ENCODE results near the gene PDE2A.

DNA sequence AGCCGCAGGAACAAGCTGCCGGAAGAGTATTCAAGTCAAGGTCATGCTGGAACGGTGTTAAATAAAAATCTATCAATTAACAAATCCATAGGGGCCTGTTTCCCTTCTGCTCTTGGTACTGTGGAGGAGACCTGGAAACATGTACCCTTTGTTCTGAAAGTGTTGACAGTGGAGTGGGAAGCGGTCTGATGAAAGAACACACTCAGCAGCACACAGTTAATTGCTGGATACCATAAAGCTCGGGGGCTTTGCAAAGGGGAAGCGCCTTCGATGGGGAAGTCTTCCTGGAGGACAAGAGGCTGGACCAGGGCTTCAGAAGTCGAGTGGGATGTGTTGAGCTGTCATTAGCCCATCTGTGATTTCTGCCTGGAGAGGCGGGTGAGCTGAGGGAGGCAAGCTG is 127.4 kb downstream of the PDE2A start:
- TF ChIP-seq POLR2A (IDR thresholded peaks at IDR 0.05; ENCODE audit: low read depth, low read length) (no peak), POLR2AphosphoS5 (IDR thresholded peaks at IDR 0.05; ENCODE audit: low read depth, low read length) (no peak), TAF1 (IDR thresholded peaks at IDR 0.05; ENCODE audit: borderline replicate concordance, low read depth, low read length) (no peak)
